HepG2 (cell line): ENCODE data around the gene NPPC. TPM values are rescaled to one million over a fixed set of nuclear protein-coding genes. Genes with fewer than 3 reads are reported as not detected.
A peak's percentile ranks its signal among the peaks of the same experiment; 100 is the strongest.

Source experiments
- AFF4 ChIP-seq: sonication (generic); formaldehyde crosslinking; IDR thresholded peaks from 2 replicates; pipeline ENCODE4 v1.4.0; 2020; ENCODE audit warnings: missing genetic modification reagents
- ATF1 ChIP-seq: IDR thresholded peaks from 2 replicates; pipeline ENCODE4 v1.6.1; 2016; ENCODE audit warnings: mild to moderate bottlenecking, control low read depth
- ATF5 ChIP-seq: sonication (generic); formaldehyde crosslinking; IDR thresholded peaks from 2 replicates; pipeline ENCODE4 v1.4.0; 2020; ENCODE audit warnings: mild to moderate bottlenecking, low read depth, missing genetic modification reagents
- GABPB1 ChIP-seq: IDR thresholded peaks from 2 replicates; pipeline ENCODE4 v1.6.1; 2016; ENCODE audit warnings: mild to moderate bottlenecking, missing genetic modification reagents, moderate library complexity, missing compliant biosample characterization
- GATAD2A ChIP-seq: IDR thresholded peaks from 2 replicates; pipeline ENCODE4 v1.6.1; 2016
- GLI4 ChIP-seq: sonication (generic); formaldehyde crosslinking; IDR thresholded peaks from 2 replicates; pipeline ENCODE4 v1.5.1; 2020; ENCODE audit warnings: missing genetic modification reagents, mild to moderate bottlenecking, moderate library complexity, borderline replicate concordance
- IKZF4 ChIP-seq: sonication (generic); formaldehyde crosslinking; IDR thresholded peaks from 2 replicates; pipeline ENCODE4 v1.5.1; 2020; ENCODE audit warnings: borderline replicate concordance, mild to moderate bottlenecking, low read depth, missing genetic modification reagents; ENCODE audit errors: not compliant biosample characterization
- KLF15 ChIP-seq: sonication (generic); formaldehyde crosslinking; IDR thresholded peaks from 2 replicates; pipeline ENCODE4 v1.8.1; 2023; ENCODE audit warnings: borderline replicate concordance, mild to moderate bottlenecking, inconsistent platforms, missing genetic modification reagents, mixed read lengths
- POLR2A ChIP-seq, 2 experiments: IDR thresholded peaks; 2 replicates each; pipeline ENCODE4 v1.6.1; 2011; ENCODE audit warnings: low read depth in 2 of 2, low read length in 2 of 2, mild to moderate bottlenecking in 1 of 2, moderate library complexity in 1 of 2; ENCODE audit not compliant: insufficient read depth in 1 of 2
- SRF ChIP-seq: IDR thresholded peaks from 2 replicates; pipeline ENCODE4 v1.6.1; 2011; ENCODE audit warnings: mild to moderate bottlenecking, low read depth, low read length, moderate library complexity
- SRSF1 ChIP-seq: fragments of 200-400 bp; formaldehyde crosslinking; optimal IDR thresholded peaks from 2 replicates; pipeline ENCODE3; 2017; ENCODE audit warnings: mild to moderate bottlenecking, low read depth, low read length, moderate library complexity
- TGIF2 ChIP-seq: IDR thresholded peaks from 2 replicates; pipeline ENCODE4 v1.6.1; 2016; ENCODE audit warnings: control low read depth, missing compliant biosample characterization
- ZFP37 ChIP-seq: sonication (generic); formaldehyde crosslinking; IDR thresholded peaks from 2 replicates; pipeline ENCODE4 v1.4.0; 2020; ENCODE audit warnings: missing genetic modification reagents, borderline replicate concordance
- ZNF160 ChIP-seq: sonication (generic); formaldehyde crosslinking; IDR thresholded peaks from 2 replicates; pipeline ENCODE4 v1.8.0; 2022; ENCODE audit warnings: mild to moderate bottlenecking, inconsistent platforms, missing genetic modification reagents
- ZNF18 ChIP-seq: sonication (generic); formaldehyde crosslinking; IDR thresholded peaks from 2 replicates; pipeline ENCODE4 v1.8.0; 2022; ENCODE audit warnings: mild to moderate bottlenecking, missing genetic modification reagents; ENCODE audit not compliant: insufficient replicate concordance
- ZNF512B ChIP-seq: sonication (generic); formaldehyde crosslinking; IDR thresholded peaks from 2 replicates; pipeline ENCODE4 v1.5.1; 2020; ENCODE audit warnings: missing genetic modification reagents, mild to moderate bottlenecking, borderline replicate concordance
- ZNF777 ChIP-seq: sonication (generic); formaldehyde crosslinking; IDR thresholded peaks from 2 replicates; pipeline ENCODE4 v1.4.0; 2020; ENCODE audit warnings: missing genetic modification reagents
- ZNF883 ChIP-seq: sonication (generic); formaldehyde crosslinking; IDR thresholded peaks from 2 replicates; pipeline ENCODE4 v1.5.1; 2020; ENCODE audit warnings: mild to moderate bottlenecking, missing genetic modification reagents; ENCODE audit errors: not compliant biosample characterization
- polyA plus RNA-seq, 8 experiments: library from polyadenylated mRNA; depleted of rRNA in 3 of 8; stranded (reverse) in 7 of 8; unstranded in 1 of 8; fragments of >200 nt; fragmentation: Illumina TruSeq in 4 of 8; extraction: Trizol in 4 of 8; gene quantifications; 2 replicates each; pipeline versions ENCODE4 v1.2.1 to v1.2.3, GENCODE V29; 2011 to 2016; ENCODE audit warnings: low read depth in 4 of 8, missing spikeins in 1 of 8, mixed read lengths in 1 of 8; ENCODE audit not compliant: insufficient read depth in 1 of 8
- total RNA-seq, 5 experiments: library from RNA; depleted of rRNA; stranded (reverse); fragments of >200 nt; fragmentation: Illumina TruSeq; extraction: Trizol; gene quantifications; 2 replicates each; pipeline ENCODE4 v1.2.3, GENCODE V29; 2016; ENCODE audit warnings: low read depth in 1 of 5

The NPPC gene
- total and polyA plus RNA-seq, 2 of the 13 experiments (the other 11 are each of a cell fraction or from before 2014, with no cell fraction given): 0.11 TPM; not detected in 1

GRCh38 chr2:231961349-231962166 is 35.4 kb upstream of the NPPC start, which contains the start of gene DIS3L2 (continued):
- peak; percentile 40 for TF ChIP-seq ZNF18
- TF ChIP-seq SRF: no peak
- TF ChIP-seq ATF5 (CRISPR knock-in tag): 0 out of 2 replicates have a peak, but pooled peaks have one; percentile 85
- TF ChIP-seq ZNF883 (CRISPR knock-in tag): peak; percentile 95
- TF ChIP-seq POLR2A (IDR thresholded peaks at IDR 0.05; ENCODE audit: insufficient read depth in 1 of 2, low read depth in 2 of 2, low read length in 2 of 2): peak; percentile 80 to 91
- TF ChIP-seq ATF1 (CRISPR knock-in tag): peak; percentile 65; the same call in 1 of the 2 replicates
- 0 out of 2 replicates have a peak, but pooled peaks have one; percentile 62 for TF ChIP-seq TGIF2 (CRISPR knock-in tag)
- TF ChIP-seq SRSF1: peak; percentile 61
- no peak; the same call in 1 of the 2 replicates for TF ChIP-seq KLF15 (CRISPR knock-in tag)
- TF ChIP-seq GLI4: peak; percentile 87; the same call in 1 of the 2 replicates
- peak; percentile 89; the same call in 1 of the 2 replicates for TF ChIP-seq ZFP37
- peak; percentile 97; the same call in 1 of the 2 replicates for TF ChIP-seq ZNF160 (CRISPR knock-in tag)
- TF ChIP-seq IKZF4 (CRISPR knock-in tag): no peak
- TF ChIP-seq GATAD2A (CRISPR knock-in tag): peak; percentile 35
- TF ChIP-seq AFF4 (CRISPR knock-in tag): no peak
- no peak for TF ChIP-seq ZNF512B (CRISPR knock-in tag)
- peak; percentile 60; the same call in 1 of the 2 replicates for TF ChIP-seq ZNF777 (CRISPR knock-in tag)
- TF ChIP-seq GABPB1: peak; percentile 100
